GM12873 (cell line): ENCODE data around the gene SCN4A.

ENCODE experiments used
- CTCF ChIP-seq: IDR thresholded peaks from 2 replicates; pipeline ENCODE4 v1.5.1; 2012; ENCODE audit warnings: low read depth, mild to moderate bottlenecking, moderate library complexity, low read length, control low read depth; ENCODE audit not compliant: insufficient read depth; ENCODE audit errors: missing control alignments

SCN4A gene

GRCh38 chr17:63972796-63973195 lies at the start of gene SCN4A:
TSS of gene SCN4A (minus strand) at chr17:63972918. CDS start at chr17:63972841, 77 bp downstream.
- TF ChIP-seq CTCF: no peak

- TF ChIP-seq CTCF: peak; percentile 37
Measured at GRCh38 chr17:64020056-64020766, 47.5 kb upstream of the SCN4A start, which contains the start of gene ICAM2. TSS of gene ICAM2 (minus strand) at chr17:64020633. CDS start at chr17:64006691, 13,942 bp downstream.

- TF ChIP-seq CTCF: peak; percentile 43
Measured at GRCh38 chr17:64017381-64017980, 44.8 kb upstream of the SCN4A start.

GRCh38 chr17:64016974-64017373 lies 44.3 kb upstream of the SCN4A start:
- TF ChIP-seq CTCF: no peak

- peak; percentile 44 for TF ChIP-seq CTCF
Measured at GRCh38 chr17:64016231-64016784, 43.6 kb upstream of the SCN4A start.

GRCh38 chr17:64015447-64015846 lies 42.7 kb upstream of the SCN4A start:
- no peak for TF ChIP-seq CTCF

GRCh38 chr17:64009571-64010402 lies 37.1 kb upstream of the SCN4A start:
- TF ChIP-seq CTCF: no peak
